GM18870 (cell line): ENCODE data around the gene NTRK1.

ENCODE experiments used
- ATAC-seq: cut with Tn5 transposase; IDR thresholded peaks from one replicate; pipeline ENCODE4 v1.9.1; 2021; ENCODE audit warnings: moderate library complexity; ENCODE audit not compliant: unreplicated experiment

Gene NTRK1

GRCh38 chr1:156879876-156880275 lies 19.2 kb downstream of the NTRK1 start:
- no peak for ATAC-seq

DNA sequence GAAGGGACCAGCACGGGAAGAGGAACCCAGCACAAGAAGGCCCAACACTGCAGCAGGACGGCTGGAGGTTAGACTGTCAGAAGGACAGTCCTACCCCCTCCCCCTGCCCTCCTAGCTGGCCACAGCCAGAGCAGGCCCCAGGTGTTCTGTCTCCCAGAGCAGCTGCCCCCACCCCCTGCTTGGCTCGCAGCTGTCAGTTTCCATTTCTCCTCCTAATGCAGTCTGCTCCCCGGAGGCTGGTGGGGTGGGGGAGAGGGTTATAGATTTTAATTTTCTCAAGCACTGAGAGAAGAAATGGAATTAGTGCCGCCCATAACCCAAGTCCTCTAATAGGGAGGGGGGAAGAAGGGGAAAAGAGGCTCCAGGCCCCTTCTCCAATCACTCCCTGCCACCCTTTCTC lies 19.8 kb downstream of the NTRK1 start:
- no peak for ATAC-seq

DNA sequence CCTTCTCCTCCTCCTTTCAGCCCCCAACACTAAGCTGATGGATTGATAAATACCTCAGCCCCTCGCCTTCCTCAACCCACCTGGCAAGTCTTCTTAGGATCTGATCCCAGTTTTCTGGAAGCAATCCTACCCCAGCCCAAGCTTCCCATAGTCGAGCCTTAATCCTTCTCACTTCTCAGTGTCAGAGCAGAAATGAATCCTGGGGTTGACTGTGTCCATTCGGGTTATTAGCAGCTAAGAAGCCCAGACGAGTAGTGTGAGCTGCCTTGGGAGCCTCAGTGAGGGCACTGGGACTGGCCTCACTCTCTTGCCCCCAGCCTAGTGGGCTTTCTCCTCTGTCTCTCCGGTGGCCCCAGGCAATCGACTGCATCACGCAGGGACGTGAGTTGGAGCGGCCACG lies 20.4 kb downstream of the NTRK1 start:
- ATAC-seq, result no peak

DNA sequence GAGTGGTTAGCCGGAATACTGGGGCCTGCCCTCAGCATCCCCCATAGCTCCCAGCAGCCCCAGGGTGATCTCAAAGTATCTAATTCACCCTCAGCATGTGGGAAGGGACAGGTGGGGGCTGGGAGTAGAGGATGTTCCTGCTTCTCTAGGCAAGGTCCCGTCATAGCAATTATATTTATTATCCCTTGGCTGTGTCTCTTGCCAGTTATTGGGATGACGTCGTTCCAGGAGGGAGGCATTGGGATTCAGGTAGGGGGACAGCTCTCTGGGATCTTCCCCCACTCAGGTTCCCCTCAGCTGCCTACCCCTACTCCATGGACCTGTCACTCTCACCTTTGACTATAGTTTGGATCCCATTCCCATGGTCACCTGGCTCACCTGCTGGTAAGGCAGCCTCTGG lies 21.0 kb downstream of the NTRK1 start:
- ATAC-seq, result no peak

- no peak for ATAC-seq
Measured at GRCh38 chr1:156882543-156882942, 21.9 kb downstream of the NTRK1 start.

- no peak for ATAC-seq
Measured at GRCh38 chr1:156883919-156884318, 23.3 kb downstream of the NTRK1 start.

GRCh38 chr1:156884560-156885184 lies 24.0 kb downstream of the NTRK1 start:
- ATAC-seq, result no peak

DNA sequence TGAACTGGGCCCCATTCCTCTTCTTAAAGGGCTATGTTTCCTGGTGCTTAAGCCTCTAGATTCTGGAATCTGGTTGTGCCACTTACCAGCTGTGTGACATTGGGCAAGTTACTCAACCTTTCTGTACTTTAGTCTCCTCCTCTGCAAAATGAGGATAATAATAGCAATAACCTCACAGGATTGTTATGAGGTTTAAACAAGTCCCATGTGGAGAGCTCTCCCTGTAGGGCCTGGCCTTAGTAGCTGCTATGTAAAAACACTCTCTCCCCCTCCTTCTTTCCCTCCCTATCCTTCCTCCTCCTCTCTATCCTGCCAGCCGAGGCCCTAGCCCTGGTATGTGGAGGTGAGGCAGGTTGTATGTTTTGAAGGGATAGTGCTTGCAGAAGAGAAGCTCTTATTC lies 24.6 kb downstream of the NTRK1 start:
- no peak for ATAC-seq

- no peak for ATAC-seq
Measured at GRCh38 chr1:156885880-156886355, 25.3 kb downstream of the NTRK1 start.

GRCh38 chr1:156886583-156887281 lies 26.1 kb downstream of the NTRK1 start:
- no peak for ATAC-seq

DNA sequence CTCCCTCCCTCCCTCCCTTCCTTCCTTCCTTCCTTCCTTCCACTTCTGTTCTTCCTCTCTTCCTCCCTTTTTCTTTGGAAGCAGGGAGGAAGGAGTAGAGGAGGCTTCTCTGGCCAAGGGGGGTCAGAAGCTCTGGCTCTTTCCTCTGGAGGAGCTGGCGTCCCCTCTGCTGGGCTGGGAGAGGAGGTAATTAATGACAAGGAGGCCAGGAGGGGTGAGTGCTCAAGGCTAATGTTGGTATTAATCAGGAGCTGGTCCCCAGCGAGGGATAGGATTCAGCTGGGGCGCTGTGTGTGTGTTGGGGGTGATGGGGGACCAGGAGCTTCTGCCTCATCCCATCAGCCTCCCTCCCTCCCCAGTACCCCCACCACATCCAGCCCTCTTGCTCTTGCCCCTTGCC lies 26.7 kb downstream of the NTRK1 start:
- ATAC-seq, result no peak

GRCh38 chr1:156887734-156888133 lies 27.1 kb downstream of the NTRK1 start:
- no peak for ATAC-seq

DNA sequence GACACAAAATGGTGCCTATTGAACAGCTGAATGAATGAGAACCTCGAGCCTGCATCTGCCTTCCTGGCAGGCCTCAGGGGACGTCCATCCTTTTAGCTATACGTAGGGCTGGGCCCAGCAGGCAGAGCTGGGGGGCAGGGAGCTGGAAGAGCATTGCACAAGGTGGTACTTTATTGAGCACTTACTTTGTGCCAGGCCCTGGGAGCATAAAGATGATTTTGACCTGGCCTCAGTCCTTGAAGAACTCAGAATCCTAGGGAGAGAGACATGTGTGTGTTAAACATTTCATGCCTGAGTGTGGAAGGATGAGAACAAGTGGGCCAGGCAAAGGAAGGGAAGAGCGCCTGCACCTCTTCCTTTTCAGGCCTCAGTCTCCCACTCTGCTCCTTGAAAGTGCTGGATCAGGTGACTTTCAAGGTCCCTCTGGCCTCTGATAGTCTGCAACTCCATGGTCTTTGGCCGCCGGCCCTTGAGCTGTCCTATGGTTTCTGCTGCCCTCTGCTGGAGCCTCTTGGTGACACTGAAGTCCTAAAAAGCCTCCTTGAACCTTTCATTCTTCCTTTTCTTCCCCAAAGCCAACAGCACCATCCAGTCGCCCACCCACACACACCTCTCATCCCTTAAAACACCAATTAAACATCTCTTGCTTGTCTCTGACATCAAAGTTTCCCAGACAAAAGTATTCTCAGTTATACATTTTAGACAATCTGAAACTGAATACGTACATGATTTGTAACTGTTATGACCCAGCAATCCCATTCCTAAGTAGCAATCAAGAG lies 29.3 kb downstream of the NTRK1 start:
- ATAC-seq, result no peak

GRCh38 chr1:156892190-156893047 lies 31.8 kb downstream of the NTRK1 start:
- no peak for ATAC-seq

DNA sequence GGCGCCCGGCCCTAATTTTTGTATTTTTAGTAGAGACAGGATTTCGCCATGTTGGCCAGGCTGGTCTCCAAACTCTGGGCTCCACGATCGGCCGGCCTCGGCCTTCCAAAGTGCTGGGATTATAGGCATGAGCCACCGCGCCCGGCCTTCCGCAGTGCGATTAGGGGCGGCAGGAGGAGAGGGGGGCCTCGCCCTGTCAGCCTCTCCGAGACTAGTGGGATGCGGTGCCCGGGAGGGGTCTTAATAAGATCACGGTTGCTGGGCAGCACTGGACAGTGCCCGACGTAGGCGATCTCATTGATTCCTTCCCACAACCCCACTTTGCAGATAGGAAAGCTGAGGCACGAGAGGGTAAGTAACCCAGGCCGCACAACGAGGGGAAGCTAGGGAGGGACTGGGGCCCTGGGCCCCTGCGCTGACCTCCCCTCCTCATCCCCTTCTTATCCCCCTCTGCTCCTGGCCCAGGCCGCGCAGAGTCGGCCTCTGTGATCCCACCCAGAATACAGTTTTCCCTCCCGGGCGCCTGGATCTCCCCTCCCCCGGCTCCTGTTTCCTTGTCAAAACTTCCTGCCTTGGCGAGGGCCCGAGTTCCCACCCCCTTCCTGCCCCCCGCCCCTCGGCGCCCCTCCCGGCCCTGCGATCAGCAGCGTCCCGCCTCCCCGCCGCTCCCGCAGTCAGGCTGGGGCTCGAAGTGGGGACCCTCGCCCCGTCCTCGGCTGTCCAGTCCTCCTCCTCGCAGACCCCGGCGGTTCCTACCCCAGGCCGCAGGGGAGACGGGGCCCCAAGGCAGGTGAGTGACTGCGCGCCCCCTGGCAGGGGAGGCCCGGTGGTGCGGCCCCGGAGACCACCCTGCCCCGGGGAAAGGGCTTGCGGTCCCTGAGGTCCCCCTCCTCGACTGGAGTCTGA lies 32.6 kb downstream of the NTRK1 start, which contains the start of gene PEAR1:
Gene PEAR1, plus strand, starts transcription at position 671 of the 906 bp plus-strand sequence. CDS start 10,209 bp downstream, outside the sequence.
- ATAC-seq, result no peak

- ATAC-seq, result no peak
Measured at GRCh38 chr1:156894001-156894400, 33.3 kb downstream of the NTRK1 start.

DNA sequence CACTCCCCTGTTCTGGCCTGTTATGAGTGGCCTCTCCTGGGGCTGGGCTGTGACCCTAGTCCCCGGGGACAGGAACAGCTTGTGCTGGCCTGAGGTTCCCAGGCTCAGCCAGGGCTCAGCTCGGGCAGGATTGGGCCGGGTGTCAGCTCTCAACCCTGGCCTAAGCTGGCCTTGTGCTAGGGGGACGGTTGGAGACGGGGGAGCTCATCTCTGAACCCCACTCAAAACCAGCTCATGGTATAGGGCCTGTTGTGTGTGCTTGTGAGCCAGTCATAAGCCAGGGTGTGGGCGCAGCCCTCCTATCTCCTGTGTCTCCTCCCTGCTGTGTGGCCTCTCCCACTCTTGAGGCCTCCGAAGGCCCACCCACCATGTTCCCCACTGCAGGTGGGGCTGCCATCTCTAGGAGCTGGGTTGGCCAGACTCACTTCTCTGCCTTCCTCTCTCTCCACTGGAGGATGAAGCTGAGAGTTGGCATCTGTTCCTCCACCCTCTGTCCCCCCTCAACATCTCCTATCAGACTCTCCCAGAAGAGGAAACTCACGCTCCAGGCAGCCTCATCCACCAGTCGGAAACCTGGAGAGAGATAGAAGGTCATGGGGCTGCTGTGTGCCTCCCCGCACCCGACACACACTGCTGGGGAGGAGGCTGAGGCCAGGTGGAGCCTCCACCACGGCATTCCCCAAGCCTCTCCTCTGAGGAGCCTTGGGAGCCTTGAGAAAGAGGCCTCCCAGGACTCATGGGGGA lies 34.2 kb downstream of the NTRK1 start:
- ATAC-seq, result no peak

GRCh38 chr1:156895455-156895812 lies 34.8 kb downstream of the NTRK1 start:
- ATAC-seq, result no peak

DNA sequence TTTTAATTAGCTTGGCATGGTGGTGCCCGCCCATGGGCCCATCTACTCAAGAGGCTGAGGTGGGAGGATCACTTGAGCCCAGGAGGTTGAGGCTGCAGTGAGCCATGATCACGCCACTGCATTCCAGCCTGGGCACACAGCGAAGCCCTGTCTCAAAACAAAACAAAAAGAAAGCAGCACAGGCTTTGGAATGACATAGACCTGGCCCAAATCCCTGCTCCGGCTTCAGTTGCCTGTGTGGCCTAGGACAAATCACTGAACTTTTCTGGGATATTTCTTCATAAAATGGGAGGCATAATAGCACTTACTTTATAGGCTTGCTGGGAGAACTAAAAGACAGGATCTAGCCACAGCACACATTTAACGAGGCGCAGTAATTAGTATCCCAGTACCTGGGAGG lies 35.3 kb downstream of the NTRK1 start:
- ATAC-seq, result no peak
